Hepatocyte (in vitro differentiated cells): ENCODE data around the gene TRIM6. TPM values are rescaled to one million over a fixed set of nuclear protein-coding genes. Genes with fewer than 3 reads are reported as not detected.

Source experiments
- DNase-seq: peaks from one replicate; pipeline ENCODE4 v3.0.0-alpha.2; 2016; ENCODE audit warnings: low spot score
- H2AFZ ChIP-seq: fragments of 200-600 bp; sonication (generic); 2 replicates; pipeline ENCODE4 v1.6.0; 2016; ENCODE audit warnings: antibody characterized with exemption, mild to moderate bottlenecking
- H3K27ac ChIP-seq: fragments of 200-600 bp; sonication (generic); 2 replicates; pipeline ENCODE4 v1.5.1; 2016; ENCODE audit warnings: mild to moderate bottlenecking
- H3K27me3 ChIP-seq: fragments of 200-600 bp; sonication (generic); 2 replicates; pipeline ENCODE4 v1.6.1; 2016
- H3K36me3 ChIP-seq: fragments of 200-600 bp; sonication (generic); replicated peaks from 2 replicates; pipeline ENCODE4 v1.5.1; 2016; ENCODE audit warnings: low read depth; ENCODE audit not compliant: insufficient read depth
- H3K4me1 ChIP-seq: fragments of 200-600 bp; sonication (generic); 2 replicates; pipeline ENCODE4 v1.5.1; 2016; ENCODE audit warnings: mild to moderate bottlenecking, moderate library complexity; ENCODE audit not compliant: insufficient read depth
- H3K4me2 ChIP-seq: fragments of 200-600 bp; sonication (generic); 2 replicates; pipeline ENCODE4 v1.6.0; 2016
- H3K4me3 ChIP-seq: fragments of 200-600 bp; sonication (generic); 2 replicates; pipeline ENCODE4 v1.5.1; 2016; ENCODE audit warnings: mild to moderate bottlenecking
- H3K79me2 ChIP-seq: fragments of 200-600 bp; sonication (generic); 2 replicates; pipeline ENCODE4 v1.6.0; 2017; ENCODE audit warnings: mild to moderate bottlenecking
- H3K9me2 ChIP-seq: fragments of 200-600 bp; sonication (generic); replicated peaks from 2 replicates; pipeline ENCODE4 v1.6.0; 2017; ENCODE audit warnings: mild to moderate bottlenecking; ENCODE audit not compliant: insufficient read depth
- H3K9me3 ChIP-seq: fragments of 200-600 bp; sonication (generic); 2 replicates; pipeline ENCODE4 v1.5.1; 2016; ENCODE audit warnings: low read depth, mild to moderate bottlenecking
- H4K20me1 ChIP-seq: fragments of 200-600 bp; sonication (generic); 2 replicates; pipeline ENCODE4 v1.6.0; 2016; ENCODE audit warnings: mild to moderate bottlenecking; ENCODE audit not compliant: insufficient read depth, poor library complexity, severe bottlenecking
- CTCF ChIP-seq: fragments of 200-600 bp; sonication (generic); IDR thresholded peaks from 2 replicates; pipeline ENCODE4 v1.5.1; 2016; ENCODE audit warnings: antibody characterized with exemption, mild to moderate bottlenecking; ENCODE audit not compliant: poor library complexity
- EZH2 ChIP-seq: fragments of 200-600 bp; sonication (generic); IDR thresholded peaks from 2 replicates; pipeline ENCODE4 v1.6.1; 2016; ENCODE audit warnings: antibody characterized with exemption, mild to moderate bottlenecking, borderline replicate concordance
- EZH2phosphoT487 ChIP-seq: fragments of 200-600 bp; sonication (generic); IDR thresholded peaks from one replicate; pipeline ENCODE4 v1.6.1; 2018; ENCODE audit warnings: antibody characterized with exemption, mild to moderate bottlenecking, low read depth, moderate library complexity; ENCODE audit not compliant: unreplicated experiment, severe bottlenecking
- WGBS: methylation state at CpG from one replicate; pipeline ENCODE4 v1.1.6; 2016; ENCODE audit warnings: low lambda C conversion rate; ENCODE audit errors: missing lambda C conversion rate; 5-methylcytosine and 5-hydroxymethylcytosine counted together
- polyA plus RNA-seq: library from polyadenylated mRNA; unstranded; fragments of >200 nt; fragmentation: Nextera tagmentation; extraction: Ambion mirVana; gene quantifications from 2 replicates; pipeline ENCODE4 v1.2.1, GENCODE V29; 2016
- total RNA-seq: library from RNA; depleted of rRNA; stranded (reverse); fragments of >200 nt; gene quantifications from 2 replicates; pipeline ENCODE4 v1.2.3, GENCODE V29; 2014

Gene TRIM6
- total and polyA plus RNA-seq, 2 experiments from 2014 or later: 4.3 to 10.7 TPM

- WGBS: 71% methylated on average over 3 of the region's 3 CpGs
- H3K4me1 ChIP-seq: peaks cover 37% of the 10 kb centered on the region
These were observed 26.4 kb downstream of the TRIM6 start for GRCh38 chr11:5622802-5623201.

GRCh38 chr11:5624489-5625279, 28.2 kb downstream of the TRIM6 start, which contains the start of gene TRIM34:
TRIM34 (plus strand) TSS chr11:5625001; CDS start chr11:5632332, 7,331 bp downstream.
- Histone ChIP-seq H3K4me1 (peaks cover 32% of the 10 kb centered on the region), H3K4me3 (peak within 1 kb of the TSS; percentile 12), H3K79me2 (no peaks in the 10 kb centered on the region), H3K9me2 (no peaks in the 10 kb centered on the region), H3K4me2 (peak within 1 kb of the TSS; percentile 71), H4K20me1 (no peaks in the 10 kb centered on the region), H3K27ac (peak within 1 kb of the TSS; percentile 57), H2AFZ (peak within 1 kb of the TSS; percentile 64), H3K36me3 (no peaks in the 10 kb centered on the region), H3K9me3 (no peaks in the 10 kb centered on the region), H3K27me3 (no peaks in the 10 kb centered on the region)
- DNase-seq: peak; percentile 76
- WGBS: 44% methylated on average over 7 of the region's 7 CpGs
- TF ChIP-seq CTCF (no peak), EZH2phosphoT487 (no peak), EZH2 (no peak)

More at GRCh38 chr11:5622802-5623201, 26.4 kb downstream of the TRIM6 start:
- no peaks in the 10 kb centered on the region for H3K27me3 ChIP-seq
- no peaks in the 10 kb centered on the region for H3K36me3 ChIP-seq
- no peak overlapping the region for H3K4me3 ChIP-seq
- no peak overlapping the region for H3K27ac ChIP-seq
- no peaks in the 10 kb centered on the region for H3K9me3 ChIP-seq
- no peak overlapping the region for H2AFZ ChIP-seq
- no peak overlapping the region for H3K4me2 ChIP-seq
- no peak for DNase-seq
- no peaks in the 10 kb centered on the region for H4K20me1 ChIP-seq
- TF ChIP-seq EZH2phosphoT487 (no peak), CTCF (no peak), EZH2 (no peak)
- H3K9me2 ChIP-seq: no peaks in the 10 kb centered on the region
- H3K79me2 ChIP-seq: no peaks in the 10 kb centered on the region

DNA sequence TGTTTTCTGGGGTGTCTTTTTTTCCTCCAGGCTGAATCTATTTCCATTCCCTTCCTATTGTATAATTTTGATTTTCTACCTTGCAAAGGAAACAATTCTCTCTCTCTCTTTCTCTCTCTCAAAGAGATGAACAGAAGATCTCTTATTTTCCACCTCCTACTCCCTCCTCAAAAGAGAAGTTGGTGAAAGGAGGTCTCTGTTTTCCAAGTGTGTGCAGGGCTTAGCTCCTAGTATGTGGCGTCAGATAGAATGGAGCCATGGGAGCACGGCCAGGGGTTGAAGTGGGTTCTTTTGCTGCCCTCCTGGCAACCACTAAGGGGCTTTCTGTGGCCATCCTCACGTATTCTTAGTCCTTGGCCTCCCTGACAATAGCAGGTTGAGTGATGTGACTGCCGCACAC, 28.8 kb downstream of the TRIM6 start:
- Histone ChIP-seq H3K36me3 (no peaks in the 10 kb centered on the region), H3K4me1 (peaks cover 30% of the 10 kb centered on the region), H3K27ac (peak overlapping the region; percentile 57), H3K9me2 (no peaks in the 10 kb centered on the region), H3K4me2 (peak overlapping the region; percentile 71), H4K20me1 (no peaks in the 10 kb centered on the region), H3K9me3 (no peaks in the 10 kb centered on the region), H3K27me3 (no peaks in the 10 kb centered on the region), H3K79me2 (no peaks in the 10 kb centered on the region), H3K4me3 (peak overlapping the region; percentile 12), H2AFZ (peak overlapping the region; percentile 64)
- TF ChIP-seq EZH2 (no peak), EZH2phosphoT487 (no peak), CTCF (no peak)
- WGBS: 46% methylated on average over 4 of the region's 4 CpGs
- no peak for DNase-seq
